T follicular helper cell (primary cell): ENCODE data around the gene ASPHD2.
"Not testable (repeated sequence)": the region's sequence is repeated elsewhere in the genome, so short reads cannot be mapped to it uniquely, and the experiment has no call there.

ENCODE experiments used
- DNase-seq: peaks from one replicate; pipeline ENCODE4 v3.0.0-alpha.2; 2020; ENCODE audit warnings: low read depth

The ASPHD2 gene

GRCh38 chr22:26416670-26417276 is 12.3 kb upstream of the ASPHD2 start:
- no peak for DNase-seq

- no peak for DNase-seq
These were observed 11.7 kb upstream of the ASPHD2 start for GRCh38 chr22:26417406-26417805.

GRCh38 chr22:26418620-26419019 is 10.4 kb upstream of the ASPHD2 start:
- DNase-seq = no peak

- DNase-seq = no peak
These were observed 2.1 kb upstream of the ASPHD2 start for GRCh38 chr22:26426924-26427323.

- no peak for DNase-seq
These were observed 612 bp downstream of the ASPHD2 start for GRCh38 chr22:26429458-26430286.

GRCh38 chr22:26430600-26430999 is 1.5 kb downstream of the ASPHD2 start:
- no peak for DNase-seq

- DNase-seq = no peak
These were observed 2.4 kb downstream of the ASPHD2 start for GRCh38 chr22:26431261-26431995.

- DNase-seq = no peak
These were observed 3.7 kb downstream of the ASPHD2 start for GRCh38 chr22:26432619-26433311.

- no peak for DNase-seq
These were observed 4.7 kb downstream of the ASPHD2 start for GRCh38 chr22:26433805-26434204.

GRCh38 chr22:26435327-26436093 is 6.5 kb downstream of the ASPHD2 start:
- no peak for DNase-seq

- DNase-seq = no peak
These were observed 7.9 kb downstream of the ASPHD2 start for GRCh38 chr22:26436903-26437515.

GRCh38 chr22:26437694-26438392 is 8.8 kb downstream of the ASPHD2 start:
- DNase-seq = no peak

- not testable (repeated sequence) for DNase-seq
These were observed 9.7 kb downstream of the ASPHD2 start for GRCh38 chr22:26438776-26439175.

- DNase-seq = no peak
These were observed 10.5 kb downstream of the ASPHD2 start for GRCh38 chr22:26439559-26439958.

- no peak for DNase-seq
These were observed 13.2 kb downstream of the ASPHD2 start for GRCh38 chr22:26442086-26442756.

GRCh38 chr22:26443901-26444690 is 15.0 kb downstream of the ASPHD2 start:
- DNase-seq = no peak

GRCh38 chr22:26444777-26445176 is 15.7 kb downstream of the ASPHD2 start:
- DNase-seq = no peak

GRCh38 chr22:26445577-26446275 is 16.7 kb downstream of the ASPHD2 start:
- no peak for DNase-seq
